Fibroblast of the aortic adventitia (primary cell): ENCODE results near the gene PPP2R1B. TPM values are rescaled to one million over a fixed set of nuclear protein-coding genes. Genes with fewer than 3 reads are reported as not detected.

Experiments
- DNase-seq: peaks from one replicate; pipeline ENCODE4 v3.0.0-alpha.2; 2010; ENCODE audit warnings: low read depth
- H3K4me3 ChIP-seq: 2 replicates; pipeline ENCODE4 v1.5.1; 2011; ENCODE audit warnings: low read depth, mild to moderate bottlenecking, control low read depth, low read length, moderate library complexity
- CTCF ChIP-seq: IDR thresholded peaks from 2 replicates; pipeline ENCODE4 v1.5.1; 2011; ENCODE audit warnings: mild to moderate bottlenecking, low read length, control low read depth, inconsistent platforms; ENCODE audit not compliant: insufficient read depth
- total RNA-seq: library from RNA; depleted of rRNA; stranded (reverse); fragments of >200 nt; gene quantifications from 2 replicates; pipeline ENCODE4 v1.2.3, GENCODE V29; 2012; ENCODE audit warnings: low replicate concordance

Gene PPP2R1B
- total RNA-seq, 1 donor, result 27.1 TPM

DNA sequence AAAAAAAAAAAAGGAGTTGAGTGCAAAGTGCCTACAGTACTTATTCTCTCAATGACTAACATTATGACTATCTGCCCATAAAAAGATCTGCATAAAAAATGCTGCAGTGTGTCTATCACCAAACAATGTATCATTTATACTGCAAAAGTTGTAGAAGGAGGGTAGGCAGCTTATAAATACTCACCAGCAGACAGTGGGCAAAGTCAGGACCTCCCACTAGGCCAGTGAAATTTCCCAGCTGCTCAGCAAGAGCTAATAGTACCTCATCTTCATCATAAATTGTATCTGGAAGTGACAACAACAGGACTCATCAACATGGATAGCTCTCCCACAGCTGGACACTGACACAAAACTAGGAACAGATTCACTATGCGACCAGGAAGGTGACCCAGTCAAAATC, 1.6 kb downstream of the PPP2R1B start:
- TF ChIP-seq CTCF, result no peak
- no peak for DNase-seq
- H3K4me3 ChIP-seq, result peak overlapping the region; percentile 92

DNA sequence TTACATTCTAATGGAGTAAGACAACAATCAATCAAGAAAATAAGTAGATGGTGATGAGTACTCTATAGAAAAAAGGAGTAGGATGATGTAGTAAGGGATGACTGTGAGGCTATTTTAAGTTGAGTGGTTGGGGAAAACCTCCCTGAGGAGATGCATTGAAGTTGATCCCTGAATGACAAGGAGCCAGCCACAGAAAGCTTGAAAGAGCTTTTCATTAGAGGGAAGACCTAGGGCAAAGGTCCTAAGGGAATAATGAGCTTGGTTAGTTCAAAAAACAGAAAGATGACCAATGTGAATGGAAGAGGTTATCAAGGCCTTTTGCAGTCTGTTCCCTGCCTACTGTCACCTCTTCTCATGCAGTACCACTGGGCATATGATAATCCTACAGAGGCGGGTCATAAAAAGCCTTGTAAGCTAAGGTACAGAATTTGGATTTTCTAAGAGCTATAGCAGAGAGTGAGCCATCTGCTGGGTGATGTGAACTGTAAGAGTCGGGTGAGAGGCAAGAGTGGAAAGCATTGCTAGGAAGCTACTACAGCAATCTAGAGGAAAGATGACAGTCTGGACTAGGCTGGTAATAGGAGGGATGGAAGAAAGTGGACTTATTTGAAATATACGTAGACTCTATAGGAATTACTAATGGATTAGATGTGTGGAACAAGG, 3.1 kb downstream of the PPP2R1B start:
- TF ChIP-seq CTCF, result peak; percentile 31
- H3K4me3 ChIP-seq, result no peak overlapping the region
- DNase-seq, result peak; percentile 44

DNA sequence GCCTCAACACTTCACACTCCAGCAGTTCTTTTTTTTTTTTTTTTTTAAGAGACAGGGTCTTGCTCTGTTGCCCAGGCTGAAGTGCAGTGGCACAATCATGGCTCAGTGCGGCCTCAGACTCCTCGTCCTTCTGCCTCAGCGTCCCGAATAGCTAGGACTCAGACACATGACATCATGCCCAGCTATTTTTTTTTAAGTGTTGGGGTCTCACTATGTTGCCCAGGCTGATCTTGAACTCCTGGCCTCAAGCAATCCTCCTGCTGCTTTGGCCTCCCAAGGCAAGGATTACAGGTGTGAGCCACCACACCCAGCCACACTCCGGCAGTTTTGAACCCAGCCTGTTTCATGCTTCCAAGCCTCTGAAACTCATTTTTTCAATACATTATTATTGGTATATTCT, 3.7 kb downstream of the PPP2R1B start:
- no peak overlapping the region for H3K4me3 ChIP-seq
- DNase-seq, result no peak
- TF ChIP-seq CTCF, result no peak

- H3K4me3 ChIP-seq, result no peak overlapping the region
- no peak for TF ChIP-seq CTCF
- no peak for DNase-seq
Observed at GRCh38 chr11:111761036-111761435, 5.2 kb downstream of the PPP2R1B start.

DNA sequence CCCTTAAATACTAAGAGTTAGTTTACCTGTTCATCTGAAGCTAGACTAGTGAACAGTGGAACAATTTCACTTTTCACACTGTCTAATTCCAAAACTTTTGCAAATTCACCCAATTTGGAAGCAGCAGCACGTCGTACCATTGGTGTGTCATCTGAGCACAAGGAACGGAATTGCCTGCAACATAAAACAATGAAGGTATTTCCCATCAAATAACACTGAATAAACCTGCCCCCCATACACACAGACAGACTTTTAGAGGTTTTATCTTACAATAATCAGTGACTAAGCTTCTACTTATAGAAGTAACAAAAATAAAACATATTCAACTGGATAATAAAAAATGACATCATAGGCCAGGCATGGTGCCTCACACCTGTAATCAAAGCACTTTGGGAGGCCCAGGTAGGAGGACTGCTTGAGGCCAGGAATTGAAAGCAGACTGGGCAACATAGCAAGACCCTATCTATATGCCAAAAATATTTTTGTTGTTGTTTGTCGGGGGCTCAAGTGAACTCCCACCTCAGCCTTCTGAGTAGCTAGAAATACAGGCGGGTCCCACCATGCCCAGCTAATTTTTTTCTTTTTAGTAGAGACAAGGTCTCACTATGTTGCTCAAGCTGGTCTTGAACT, 6.3 kb downstream of the PPP2R1B start:
- TF ChIP-seq CTCF, result no peak
- DNase-seq, result no peak
- no peak overlapping the region for H3K4me3 ChIP-seq

GRCh38 chr11:111759376-111759775, 6.8 kb downstream of the PPP2R1B start:
- no peak for DNase-seq
- H3K4me3 ChIP-seq, result no peak overlapping the region
- no peak for TF ChIP-seq CTCF

GRCh38 chr11:111756097-111756496, 10.1 kb downstream of the PPP2R1B start:
- no peak for TF ChIP-seq CTCF
- H3K4me3 ChIP-seq, result no peak overlapping the region
- DNase-seq, result no peak
